ENCODE measurements around the gene NQO2. TPM values are rescaled to one million over a fixed set of nuclear protein-coding genes. Genes with fewer than 3 reads are reported as not detected.
"Not testable (repeated sequence)": the region's sequence is repeated elsewhere in the genome, so short reads cannot be mapped to it uniquely, and the experiment has no call there.

NQO2 gene
- total RNA-seq, 1 donor from 2014 or later, result 19.1 TPM

- peaks cover 19% of the 10 kb centered on the region for H3K4me1 Mint-ChIP-seq (ENCODE audit: unreplicated experiment)
Measured at GRCh38 chr6:3001146-3001772, 1.6 kb downstream of the NQO2 start.

GRCh38 chr6:3001773-3002293, 2.1 kb downstream of the NQO2 start:
- DNase-seq (ENCODE audit: extremely low spot score, unreplicated experiment), result no peak
- peak overlapping the region; percentile 34 for H3K27ac Mint-ChIP-seq
- H3K4me1 Mint-ChIP-seq (ENCODE audit: unreplicated experiment), result peaks cover 19% of the 10 kb centered on the region
- no peaks in the 10 kb centered on the region for H3K27me3 Mint-ChIP-seq
- H3K9me3 Mint-ChIP-seq, result no peaks in the 10 kb centered on the region
- TF ChIP-seq CTCF (conservative IDR thresholded peaks at IDR 0.05), result peak; percentile 77
- H3K36me3 Mint-ChIP-seq, result peaks cover 16% of the 10 kb centered on the region
- peak overlapping the region; percentile 71 for H3K4me3 Mint-ChIP-seq

More at GRCh38 chr6:3001146-3001772, 1.6 kb downstream of the NQO2 start:
- no peak for TF ChIP-seq CTCF (conservative IDR thresholded peaks at IDR 0.05)
- H3K36me3 Mint-ChIP-seq, result peaks cover 13% of the 10 kb centered on the region
- no peak overlapping the region for H3K27ac Mint-ChIP-seq
- H3K27me3 Mint-ChIP-seq, result no peaks in the 10 kb centered on the region
- DNase-seq (ENCODE audit: extremely low spot score, unreplicated experiment), result no peak
- peak overlapping the region; percentile 93 for H3K4me3 Mint-ChIP-seq
- no peaks in the 10 kb centered on the region for H3K9me3 Mint-ChIP-seq

GRCh38 chr6:3003226-3003625, 3.5 kb downstream of the NQO2 start:
- not testable (repeated sequence) for DNase-seq (ENCODE audit: extremely low spot score, unreplicated experiment); H3K27ac Mint-ChIP-seq; H3K27me3 Mint-ChIP-seq; H3K4me3 Mint-ChIP-seq; H3K9me3 Mint-ChIP-seq
- Mint-ChIP-seq H3K36me3 (peaks cover 27% of the 10 kb centered on the region), H3K4me1 (ENCODE audit: unreplicated experiment) (peaks cover 16% of the 10 kb centered on the region)

- Mint-ChIP-seq H3K27me3 (no peaks in the 10 kb centered on the region), H3K9me3 (no peaks in the 10 kb centered on the region), H3K27ac (no peak overlapping the region), H3K36me3 (peaks cover 35% of the 10 kb centered on the region), H3K4me1 (ENCODE audit: unreplicated experiment) (peaks cover 5% of the 10 kb centered on the region), H3K4me3 (no peak overlapping the region)
- TF ChIP-seq CTCF (conservative IDR thresholded peaks at IDR 0.05), result no peak
- no peak for DNase-seq (ENCODE audit: extremely low spot score, unreplicated experiment)
Measured at GRCh38 chr6:3005077-3005476, 5.4 kb downstream of the NQO2 start.

- H3K36me3 Mint-ChIP-seq, result peaks cover 42% of the 10 kb centered on the region
- TF ChIP-seq CTCF (conservative IDR thresholded peaks at IDR 0.05), result no peak
- H3K27me3 Mint-ChIP-seq, result no peaks in the 10 kb centered on the region
- H3K27ac Mint-ChIP-seq, result no peak overlapping the region
- peaks cover 5% of the 10 kb centered on the region for H3K4me1 Mint-ChIP-seq (ENCODE audit: unreplicated experiment)
- no peak for DNase-seq (ENCODE audit: extremely low spot score, unreplicated experiment)
- H3K4me3 Mint-ChIP-seq, result no peak overlapping the region
- H3K9me3 Mint-ChIP-seq, result no peaks in the 10 kb centered on the region
Measured at GRCh38 chr6:3005874-3006273, 6.2 kb downstream of the NQO2 start.

GRCh38 chr6:3006476-3006875, 6.8 kb downstream of the NQO2 start:
- no peak for TF ChIP-seq CTCF (conservative IDR thresholded peaks at IDR 0.05)
- Mint-ChIP-seq H3K27ac (no peak overlapping the region), H3K36me3 (peaks cover 48% of the 10 kb centered on the region), H3K4me3 (no peak overlapping the region), H3K27me3 (no peaks in the 10 kb centered on the region), H3K4me1 (ENCODE audit: unreplicated experiment) (peaks cover 5% of the 10 kb centered on the region), H3K9me3 (peaks cover 2% of the 10 kb centered on the region)
- DNase-seq (ENCODE audit: extremely low spot score, unreplicated experiment), result no peak

Measured in type B pancreatic cell (in vitro differentiated cells).